Brain microvascular endothelial cell (primary cell): Measurements from ENCODE around the gene LILRB3.
A peak's percentile ranks its signal among the peaks of the same experiment; 100 is the strongest.
"Not testable (repeated sequence)": the region's sequence is repeated elsewhere in the genome, so short reads cannot be mapped to it uniquely, and the experiment has no call there.

ENCODE experiments used
- DNase-seq: peaks from one replicate; pipeline ENCODE4 v3.0.0-alpha.2; 2020
- H3K27ac ChIP-seq: fragments of 250-450 bp; sonication (Bioruptor Pico); 2 replicates; pipeline ENCODE4 v1.5.1; 2020; ENCODE audit warnings: mild to moderate bottlenecking, moderate library complexity
- H3K27me3 ChIP-seq: fragments of 250-450 bp; sonication (Bioruptor Pico); replicated peaks from 2 replicates; pipeline ENCODE4 v1.5.1; 2020; ENCODE audit warnings: mild to moderate bottlenecking
- H3K36me3 ChIP-seq: fragments of 250-450 bp; sonication (Bioruptor Pico); replicated peaks from 2 replicates; pipeline ENCODE4 v1.5.1; 2020; ENCODE audit warnings: mild to moderate bottlenecking
- H3K4me3 ChIP-seq: 2 replicates; pipeline ENCODE4 v1.5.1; 2011; ENCODE audit warnings: low read depth, mild to moderate bottlenecking, control low read depth, low read length, moderate library complexity
- in situ Hi-C: cut with HindIII; loops from 2 replicates; pipeline ENCODE4 v1.10.0; 2017; ENCODE audit warnings: low sequenced_read_pairs, low pct_ligation_motif_present
- TF ChIP-seq, protein P1 (sequence below): IDR thresholded peaks from 2 replicates; pipeline ENCODE4 v1.5.1; 2011; ENCODE audit warnings: low read depth, mild to moderate bottlenecking, moderate library complexity, low read length, control low read depth, inconsistent platforms; ENCODE audit errors: missing control alignments

Gene LILRB3

DNA sequence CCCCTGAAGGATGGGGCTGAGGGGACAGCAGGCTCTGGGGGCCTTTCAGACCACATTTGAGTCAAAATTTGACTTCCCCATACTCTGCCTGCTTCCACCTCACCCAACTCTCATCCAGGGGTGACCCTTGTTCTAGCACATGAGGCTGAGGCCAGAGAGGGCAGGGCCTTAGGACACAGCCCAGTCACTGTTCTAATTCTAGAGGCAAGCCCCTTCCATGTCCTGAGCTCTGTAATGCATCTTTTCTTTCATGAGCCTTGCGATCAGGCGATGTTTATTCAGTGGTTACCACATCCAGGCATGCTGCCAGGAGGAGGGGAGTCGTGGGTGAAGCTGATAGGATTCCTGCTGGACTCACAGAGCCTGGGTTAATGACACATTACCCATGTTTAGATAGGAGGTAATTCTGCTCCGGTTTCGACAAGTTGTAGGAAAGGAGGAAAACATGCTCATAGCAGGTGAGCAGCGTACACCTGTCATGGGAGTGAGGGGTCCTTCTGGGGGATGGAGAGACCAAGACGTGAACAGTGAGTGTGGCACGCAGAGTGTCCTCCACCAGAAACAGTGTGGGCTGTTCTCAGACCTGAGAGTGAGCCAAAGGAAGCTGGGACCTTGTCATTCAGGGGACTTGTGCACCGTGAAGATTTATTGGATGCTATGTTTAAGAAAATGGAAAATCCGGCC, 12.9 kb downstream of the LILRB3 start:
- no peak overlapping the region for H3K4me3 ChIP-seq
- H3K36me3 ChIP-seq, result peaks cover 38% of the 10 kb centered on the region
- no peaks in the 10 kb centered on the region for H3K27me3 ChIP-seq
- in situ Hi-C loops, result no loop called here
- peak; percentile 99 for DNase-seq
- TF ChIP-seq, protein P1, sequence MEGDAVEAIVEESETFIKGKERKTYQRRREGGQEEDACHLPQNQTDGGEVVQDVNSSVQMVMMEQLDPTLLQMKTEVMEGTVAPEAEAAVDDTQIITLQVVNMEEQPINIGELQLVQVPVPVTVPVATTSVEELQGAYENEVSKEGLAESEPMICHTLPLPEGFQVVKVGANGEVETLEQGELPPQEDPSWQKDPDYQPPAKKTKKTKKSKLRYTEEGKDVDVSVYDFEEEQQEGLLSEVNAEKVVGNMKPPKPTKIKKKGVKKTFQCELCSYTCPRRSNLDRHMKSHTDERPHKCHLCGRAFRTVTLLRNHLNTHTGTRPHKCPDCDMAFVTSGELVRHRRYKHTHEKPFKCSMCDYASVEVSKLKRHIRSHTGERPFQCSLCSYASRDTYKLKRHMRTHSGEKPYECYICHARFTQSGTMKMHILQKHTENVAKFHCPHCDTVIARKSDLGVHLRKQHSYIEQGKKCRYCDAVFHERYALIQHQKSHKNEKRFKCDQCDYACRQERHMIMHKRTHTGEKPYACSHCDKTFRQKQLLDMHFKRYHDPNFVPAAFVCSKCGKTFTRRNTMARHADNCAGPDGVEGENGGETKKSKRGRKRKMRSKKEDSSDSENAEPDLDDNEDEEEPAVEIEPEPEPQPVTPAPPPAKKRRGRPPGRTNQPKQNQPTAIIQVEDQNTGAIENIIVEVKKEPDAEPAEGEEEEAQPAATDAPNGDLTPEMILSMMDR, result no peak
- peak overlapping the region; percentile 49 for H3K27ac ChIP-seq

DNA sequence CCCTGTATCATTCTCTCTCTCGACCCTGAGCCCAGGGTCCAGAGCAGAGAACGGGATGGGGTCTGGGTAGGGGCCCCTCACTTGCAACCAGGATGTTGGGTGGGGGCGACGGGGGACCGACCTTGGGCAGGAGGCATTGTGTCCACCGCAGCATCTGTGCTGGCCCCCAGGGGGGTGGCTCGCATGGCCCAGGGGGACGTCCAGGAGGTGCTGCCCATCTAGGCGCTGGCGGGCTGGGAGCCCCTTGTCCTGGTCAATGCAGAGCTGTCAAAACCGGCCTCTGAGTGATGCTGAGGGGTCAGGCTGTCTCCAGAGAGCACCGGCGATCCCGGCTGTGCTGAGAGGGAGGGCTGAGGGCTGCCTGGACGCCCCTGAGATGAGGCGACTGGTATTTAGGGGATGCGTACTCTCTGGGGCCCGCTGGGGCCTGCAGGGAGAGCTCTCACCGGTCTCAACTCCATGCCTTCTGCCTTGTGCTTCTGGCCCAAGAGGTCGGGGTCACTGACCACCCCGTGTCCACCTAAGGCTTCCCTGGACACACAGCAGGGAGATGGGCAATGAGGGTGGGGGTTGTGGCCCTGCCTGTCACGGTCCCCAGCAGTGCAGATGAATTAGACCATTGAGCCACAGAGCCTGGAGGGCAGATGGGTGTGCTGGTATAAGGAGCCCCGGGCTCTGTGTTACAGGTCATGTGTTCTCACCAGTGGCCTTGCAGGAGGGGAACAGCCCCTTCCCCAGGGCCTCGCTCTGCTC, 13.6 kb downstream of the LILRB3 start:
- in situ Hi-C loops, result no loop called here
- Histone ChIP-seq H3K4me3 (no peak overlapping the region), H3K27me3 (no peaks in the 10 kb centered on the region), H3K36me3 (peaks cover 45% of the 10 kb centered on the region), H3K27ac (peak overlapping the region; percentile 49)
- TF ChIP-seq, protein P1, result no peak
- DNase-seq, result no peak

DNA sequence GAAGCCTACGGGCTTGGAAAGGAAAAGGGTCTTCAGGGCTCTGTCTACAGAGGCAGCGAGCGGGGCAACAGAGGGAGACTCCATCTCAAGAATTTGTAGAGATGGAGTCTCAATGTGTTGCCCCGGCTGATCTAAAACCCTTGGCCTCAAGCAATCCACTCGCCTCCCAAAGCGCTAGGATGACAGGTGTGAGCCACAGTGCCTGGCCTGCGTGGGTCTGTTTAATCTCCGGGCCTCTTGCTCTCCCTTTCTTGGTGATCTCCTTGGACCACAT, 14.1 kb downstream of the LILRB3 start:
- Histone ChIP-seq H3K27me3 (no peaks in the 10 kb centered on the region), H3K27ac (no peak overlapping the region), H3K4me3 (no peak overlapping the region), H3K36me3 (peaks cover 50% of the 10 kb centered on the region)
- no peak for DNase-seq
- in situ Hi-C loops, result no loop called here
- TF ChIP-seq, protein P1, result no peak

DNA sequence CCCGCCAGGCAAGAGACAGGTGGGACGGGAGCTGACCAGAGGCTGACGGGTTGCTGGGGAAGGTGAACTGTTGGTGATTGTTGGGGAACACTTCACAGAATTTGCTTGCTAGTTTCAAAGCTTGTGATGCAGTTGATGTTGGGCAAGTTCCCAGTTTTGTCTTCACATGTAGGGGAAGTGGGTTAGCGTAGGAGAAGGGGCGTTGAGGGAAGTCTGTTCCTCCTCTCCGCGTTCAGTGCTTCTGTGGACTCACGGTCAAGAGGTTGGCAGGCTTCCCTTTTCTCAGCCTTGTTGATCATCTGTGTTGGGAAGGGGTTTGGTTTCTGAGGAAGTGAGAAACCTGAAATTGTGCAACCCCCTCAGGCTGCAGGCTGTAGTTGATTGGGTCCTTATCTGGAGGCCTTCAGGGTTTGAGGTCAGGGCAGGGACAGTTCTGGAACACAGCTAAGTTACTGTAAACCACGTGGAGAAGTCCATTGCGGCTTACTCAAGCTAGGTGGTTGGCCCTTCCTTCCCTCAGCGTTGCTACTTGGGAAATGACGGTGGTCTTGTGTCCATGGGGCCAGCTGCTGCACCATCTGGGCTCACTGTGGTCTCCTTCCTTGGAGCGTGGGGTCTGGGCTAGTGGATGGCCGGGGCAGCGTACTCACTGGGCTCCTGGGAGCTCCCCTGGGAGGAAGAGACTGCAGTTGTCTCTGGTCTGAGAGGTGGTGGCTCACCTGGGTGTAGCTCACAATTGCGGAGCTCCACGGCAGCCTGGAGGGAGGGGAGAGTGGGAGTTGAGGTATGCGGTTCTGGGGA, 14.6 kb downstream of the LILRB3 start:
- TF ChIP-seq, protein P1, result no peak
- in situ Hi-C loops, result no loop called here
- H3K27ac ChIP-seq, result no peak overlapping the region
- H3K36me3 ChIP-seq, result peaks cover 56% of the 10 kb centered on the region
- H3K27me3 ChIP-seq, result no peaks in the 10 kb centered on the region
- DNase-seq, result peak; percentile 40
- H3K4me3 ChIP-seq, result no peak overlapping the region

DNA sequence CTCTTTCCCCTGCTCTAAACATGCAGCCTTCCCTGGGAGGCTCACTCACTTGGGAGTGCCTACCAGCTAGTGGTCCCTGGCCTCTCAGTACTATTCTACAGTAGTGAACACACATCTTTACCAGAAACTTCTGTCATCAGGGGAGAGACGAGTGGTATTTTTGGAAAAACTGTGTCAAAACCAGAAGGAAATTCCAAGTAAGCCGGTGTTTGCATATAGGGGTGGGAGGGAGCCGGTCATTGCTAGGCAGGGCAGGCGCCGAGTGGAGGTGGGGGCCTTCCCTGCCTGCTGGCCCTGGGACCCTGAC, 15.2 kb downstream of the LILRB3 start:
- TF ChIP-seq, protein P1, result no peak
- no peak overlapping the region for H3K4me3 ChIP-seq
- no peak for DNase-seq

DNA sequence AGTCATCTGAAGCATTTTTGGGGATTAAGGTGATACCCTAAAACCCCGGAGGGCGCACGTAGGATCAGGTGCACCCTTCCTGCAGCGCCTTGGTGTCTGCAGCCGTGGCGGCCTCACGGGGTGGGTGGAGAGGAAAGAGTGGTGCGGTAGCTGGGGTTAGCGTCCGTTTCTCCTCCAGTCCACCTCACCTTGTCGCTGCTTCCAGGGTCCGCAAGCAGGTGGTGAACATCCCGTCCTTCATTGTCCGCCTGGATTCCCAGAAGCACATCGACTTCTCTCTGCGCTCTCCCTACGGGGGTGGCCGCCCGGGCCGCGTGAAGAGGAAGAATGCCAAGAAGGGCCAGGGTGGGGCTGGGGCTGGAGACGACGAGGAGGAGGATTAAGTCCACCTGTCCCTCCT, 15.6 kb downstream of the LILRB3 start:
- H3K27ac ChIP-seq, in situ Hi-C loops, H3K27me3 ChIP-seq, DNase-seq, H3K4me3 ChIP-seq: not testable (repeated sequence)
- peaks cover 66% of the 10 kb centered on the region for H3K36me3 ChIP-seq

More for the DNA sequence above, 15.2 kb downstream of the LILRB3 start:
- H3K27me3 ChIP-seq, result no peaks in the 10 kb centered on the region
- no peak overlapping the region for H3K27ac ChIP-seq
- in situ Hi-C loops, result no loop called here
- H3K36me3 ChIP-seq, result peaks cover 61% of the 10 kb centered on the region
